ENCODE data around the gene RRP7A. TPM values are rescaled to one million over a fixed set of nuclear protein-coding genes. Genes with fewer than 3 reads are reported as not detected.
"Not testable (repeated sequence)": the region's sequence is repeated elsewhere in the genome, so short reads cannot be mapped to it uniquely, and the experiment has no call there.

Gene RRP7A
- total RNA-seq, 1 donor from 2014 or later, result 28.5 TPM

- not testable (repeated sequence) for DNase-seq (ENCODE audit: low read depth)
Observed at GRCh38 chr22:42495533-42496141, 24.0 kb downstream of the RRP7A start.

- DNase-seq (ENCODE audit: low read depth), result peak; percentile 16
Observed at GRCh38 chr22:42493393-42493792, 26.2 kb downstream of the RRP7A start.

DNA sequence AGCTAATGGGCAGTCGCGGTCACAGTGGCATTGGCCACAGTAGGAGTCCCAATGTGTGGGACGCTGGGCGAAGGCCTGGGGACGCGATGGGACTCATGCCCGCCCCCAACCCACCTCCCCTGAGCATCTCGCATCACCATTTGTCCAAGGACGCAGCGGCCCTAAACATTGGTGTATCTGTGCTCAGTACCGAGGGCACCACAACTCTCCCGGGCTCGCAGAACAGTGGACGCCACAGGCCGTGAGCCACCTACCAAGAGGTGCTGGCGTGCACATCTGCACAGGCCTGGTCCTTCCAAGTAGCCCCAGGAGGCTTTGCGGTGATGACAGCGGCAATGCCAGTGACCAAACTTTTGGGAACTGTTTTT is 27.3 kb downstream of the RRP7A start:
- no peak for DNase-seq (ENCODE audit: low read depth)

- DNase-seq (ENCODE audit: low read depth), result no peak
Observed at GRCh38 chr22:42490243-42490832, 29.3 kb downstream of the RRP7A start.

DNA sequence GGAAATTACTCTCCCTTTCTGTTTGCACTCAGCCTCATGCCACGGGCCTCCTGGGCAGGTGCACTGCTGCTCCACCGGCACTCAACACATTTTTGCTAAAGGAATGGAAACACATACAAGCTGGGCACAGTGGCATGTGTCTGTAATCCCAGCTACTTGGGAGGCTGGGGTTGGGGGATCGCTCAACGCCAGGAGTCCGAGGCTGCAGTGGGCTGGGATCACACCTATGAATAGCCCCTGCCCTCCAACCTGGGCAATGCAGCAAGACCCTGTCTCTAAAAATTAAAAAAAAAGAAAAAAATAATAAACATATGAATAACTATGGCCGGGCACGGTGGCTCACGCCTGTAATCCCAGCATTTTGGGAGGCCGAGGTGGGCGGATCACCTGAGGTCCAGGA is 30.6 kb downstream of the RRP7A start:
- DNase-seq (ENCODE audit: low read depth), result no peak

DNA sequence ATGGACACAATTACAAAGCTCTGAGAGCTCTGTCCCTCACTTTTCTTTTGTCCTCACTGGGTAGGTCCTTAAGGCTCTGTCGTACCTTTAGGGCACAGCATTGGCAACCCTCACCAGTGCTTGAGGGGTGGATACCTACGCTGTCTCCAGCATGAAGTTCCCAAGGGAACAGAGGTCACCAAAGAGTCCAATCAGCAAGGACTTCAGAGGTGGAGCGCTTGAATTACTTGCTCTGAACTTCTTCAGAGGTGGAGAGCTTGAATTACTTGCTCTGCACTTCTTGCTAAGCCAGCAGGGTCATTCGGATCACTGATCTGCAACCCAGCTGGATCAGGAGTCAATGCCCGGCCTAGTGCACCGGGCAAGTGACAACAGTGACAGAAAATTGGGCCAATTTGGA is 35.1 kb downstream of the RRP7A start:
- DNase-seq (ENCODE audit: low read depth), result no peak

DNA sequence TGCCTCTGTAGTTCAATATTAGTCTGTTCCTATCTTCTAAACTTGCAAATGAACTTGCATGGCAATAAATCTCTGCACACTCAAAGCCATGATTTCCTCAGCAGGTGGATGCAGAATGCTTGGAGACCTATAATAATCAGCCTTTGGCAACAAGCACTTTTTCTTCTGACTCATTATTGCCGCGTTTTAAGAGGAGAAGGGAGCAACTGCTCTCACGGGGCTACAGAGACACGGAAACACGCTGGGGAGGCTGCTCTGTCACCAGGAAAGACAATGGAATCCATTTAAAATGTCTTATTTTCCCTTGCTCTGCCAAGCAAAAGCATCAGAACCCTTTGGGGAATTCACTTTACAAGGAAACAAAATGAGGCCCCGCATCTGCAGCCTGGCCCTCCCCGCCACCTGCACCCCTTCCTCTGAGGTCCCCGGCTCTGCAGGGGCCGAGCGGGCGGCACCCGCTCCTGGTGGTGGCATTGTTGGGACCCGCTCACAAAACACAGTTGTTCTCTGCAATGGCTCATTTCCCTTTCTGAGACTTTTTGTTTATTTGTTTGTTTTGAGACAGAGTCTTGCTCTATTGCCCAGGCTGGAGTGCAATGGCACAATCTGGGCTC is 35.9 kb downstream of the RRP7A start:
- not testable (repeated sequence) for DNase-seq (ENCODE audit: low read depth)

DNA sequence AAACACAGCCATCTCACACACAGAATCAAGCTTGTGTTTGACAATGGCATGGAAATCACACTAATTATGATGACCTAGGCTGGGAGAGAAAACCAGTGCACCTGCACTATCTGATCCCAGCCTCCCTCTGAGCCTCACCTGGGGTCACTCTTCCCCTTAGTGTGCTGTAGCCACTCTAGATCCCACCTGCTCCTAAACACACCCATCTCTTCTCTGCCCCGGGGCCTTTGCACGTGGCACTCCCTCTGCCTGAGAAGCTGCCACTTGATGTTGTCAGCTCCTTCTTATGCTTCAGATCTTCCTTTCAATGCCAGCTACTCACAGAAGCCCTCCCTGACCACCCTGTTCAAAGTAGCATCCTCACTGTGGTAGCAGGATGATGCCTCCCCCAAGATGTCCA is 44.5 kb downstream of the RRP7A start:
- no peak for DNase-seq (ENCODE audit: low read depth)

DNA sequence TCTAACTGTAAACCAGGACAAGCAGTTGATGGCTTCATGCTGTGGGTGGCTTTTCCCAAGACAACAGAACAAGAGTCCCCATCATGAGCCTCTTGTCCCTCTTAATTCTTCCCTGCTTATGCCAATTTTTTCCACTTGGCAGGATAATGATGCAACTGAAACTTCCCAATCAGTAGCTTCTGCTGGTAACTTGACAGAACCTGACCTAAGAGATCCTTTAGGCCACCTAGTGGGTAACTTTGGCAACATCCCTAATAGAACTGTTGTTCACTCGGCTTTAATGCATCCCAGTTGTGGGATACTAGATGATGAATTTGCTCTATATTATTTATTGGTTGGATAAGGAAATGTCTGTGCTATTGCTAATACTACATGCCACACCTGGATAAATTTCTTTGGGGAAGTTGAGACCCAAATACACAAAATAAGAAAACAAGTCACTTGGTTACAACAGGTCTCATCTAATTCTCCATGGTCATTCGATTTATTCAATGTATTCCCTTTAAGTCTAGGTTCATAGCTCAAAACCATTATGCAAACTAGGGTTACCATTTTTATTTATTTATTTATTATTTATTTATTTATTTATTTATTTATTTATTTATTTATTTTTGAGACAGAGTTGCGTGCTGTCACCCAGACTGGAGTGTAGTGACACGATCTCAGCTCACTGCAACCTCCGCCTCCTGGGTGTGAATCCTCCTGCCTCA is 46.0 kb downstream of the RRP7A start:
- DNase-seq (ENCODE audit: low read depth), result peak; percentile 71

- DNase-seq (ENCODE audit: low read depth), result no peak
Observed at GRCh38 chr22:42472671-42473070, 46.9 kb downstream of the RRP7A start.

GRCh38 chr22:42471441-42471840 is 48.2 kb downstream of the RRP7A start:
- no peak for DNase-seq (ENCODE audit: low read depth)

GRCh38 chr22:42470366-42471082 is 49.1 kb downstream of the RRP7A start:
- DNase-seq (ENCODE audit: low read depth), result peak; percentile 23

DNA sequence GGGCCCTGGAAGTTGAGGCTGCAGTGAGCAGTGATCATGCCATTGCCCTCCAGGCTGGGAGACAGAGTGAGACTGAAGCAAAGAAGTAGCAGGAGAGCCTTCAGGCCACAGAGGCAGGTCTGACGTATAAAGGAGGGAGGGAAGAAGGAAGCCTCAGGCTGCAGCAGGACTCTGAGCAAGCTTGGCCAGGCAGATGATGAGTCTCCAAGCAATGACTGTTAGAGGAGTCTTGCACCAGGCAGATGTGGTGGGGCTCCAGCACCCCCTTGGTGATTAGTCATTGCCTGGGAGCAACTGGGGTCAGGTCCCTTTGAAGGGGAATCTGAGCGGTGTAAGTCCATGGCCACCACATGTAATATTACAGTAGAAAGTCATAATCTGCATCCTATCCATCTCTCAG is 50.8 kb downstream of the RRP7A start:
- DNase-seq (ENCODE audit: low read depth), result no peak

GRCh38 chr22:42462016-42462415 is 57.6 kb downstream of the RRP7A start:
- no peak for DNase-seq (ENCODE audit: low read depth)

DNA sequence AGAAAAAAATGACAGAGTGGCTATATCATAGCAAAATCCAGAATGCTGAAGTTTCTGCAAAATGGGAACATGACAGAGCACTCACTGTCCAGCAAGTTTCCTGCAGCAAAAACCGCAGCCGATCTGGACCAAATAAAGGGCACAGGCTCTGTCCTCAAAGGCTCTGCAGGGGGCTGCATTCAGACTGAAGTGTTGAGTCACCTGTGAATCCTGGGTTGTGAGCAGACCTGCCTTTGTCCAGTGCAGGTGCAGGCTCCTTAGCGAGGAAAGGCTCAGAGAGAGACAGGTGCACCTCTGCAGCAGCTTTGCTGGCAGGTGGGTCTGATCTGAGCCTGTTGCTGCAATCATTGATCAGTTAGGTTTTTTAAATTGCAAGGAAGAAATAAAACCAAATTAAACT is 58.1 kb downstream of the RRP7A start:
- DNase-seq (ENCODE audit: low read depth), result no peak

Other genes with a start within 250 kb of the RRP7A start
- gene TCF20, start 249.1 kb downstream of the RRP7A start, total RNA-seq, result 23.3 and 44.0 TPM in 2 replicates
- gene NFAM1, start 87.4 kb downstream of the RRP7A start, total RNA-seq, result under 0.01 and 0.75 TPM in 2 replicates
- gene SERHL2, start 34.2 kb upstream of the RRP7A start, total RNA-seq, result 1.2 and 1.6 TPM in 2 replicates
- 20.7 and 45.9 TPM in 2 replicates for gene POLDIP3, start 95.1 kb upstream of the RRP7A start, total RNA-seq
- 0.45 TPM in 1 of 2 replicates, not detected in the other for gene ATP5MGL, start 120.8 kb upstream of the RRP7A start, total RNA-seq
- 21.9 and 86.9 TPM in 2 replicates for gene CYB5R3, start 129.6 kb upstream of the RRP7A start, total RNA-seq
- 23.8 and 64.8 TPM in 2 replicates for gene A4GALT, start 201.1 kb upstream of the RRP7A start, total RNA-seq

Data from renal cortical epithelial cell (primary cell).